Measurements from ENCODE around the gene RALGPS1.
A peak's percentile ranks its signal among the peaks of the same experiment; 100 is the strongest.

Gene RALGPS1

GRCh38 chr9:126971261-126971660 lies 56.7 kb downstream of the RALGPS1 start:
- DNase-seq (ENCODE audit: low spot score in 2 of 2) (no peak), ATAC-seq (replicated peaks; ENCODE audit: extremely low read depth, poor library complexity, severe bottlenecking) (no peak)
- Mint-ChIP-seq H3K9me3 (no peaks in the 10 kb centered on the region), H3K27ac (ENCODE audit: low read depth) (no peak overlapping the region), H3K4me1 (no peaks in the 10 kb centered on the region), H3K4me3 (no peak overlapping the region), H3K36me3 (ENCODE audit: insufficient read depth) (peaks cover 4% of the 10 kb centered on the region), H3K27me3 (no peaks in the 10 kb centered on the region)

- no peaks in the 10 kb centered on the region for H3K4me1 Mint-ChIP-seq
- DNase-seq (ENCODE audit: low spot score in 2 of 2) (no peak), ATAC-seq (replicated peaks; ENCODE audit: extremely low read depth, poor library complexity, severe bottlenecking) (no peak)
- no peaks in the 10 kb centered on the region for H3K27me3 Mint-ChIP-seq
- no peaks in the 10 kb centered on the region for H3K9me3 Mint-ChIP-seq
- H3K36me3 Mint-ChIP-seq (ENCODE audit: insufficient read depth), result peaks cover 1% of the 10 kb centered on the region
- no peak overlapping the region for H3K4me3 Mint-ChIP-seq
- no peak overlapping the region for H3K27ac Mint-ChIP-seq (ENCODE audit: low read depth)
Measured at GRCh38 chr9:126973651-126974529, 59.3 kb downstream of the RALGPS1 start.

GRCh38 chr9:126974594-126974993 lies 60.0 kb downstream of the RALGPS1 start:
- H3K4me1 Mint-ChIP-seq, result no peaks in the 10 kb centered on the region

GRCh38 chr9:126975327-126976220 lies 61.0 kb downstream of the RALGPS1 start:
- H3K27me3 Mint-ChIP-seq, result no peaks in the 10 kb centered on the region
- ATAC-seq (replicated peaks; ENCODE audit: extremely low read depth, poor library complexity, severe bottlenecking), result no peak

More at GRCh38 chr9:126974594-126974993, 60.0 kb downstream of the RALGPS1 start:
- H3K27ac Mint-ChIP-seq (ENCODE audit: low read depth), result no peak overlapping the region
- no peaks in the 10 kb centered on the region for H3K9me3 Mint-ChIP-seq
- peaks cover 1% of the 10 kb centered on the region for H3K36me3 Mint-ChIP-seq (ENCODE audit: insufficient read depth)
- no peak overlapping the region for H3K4me3 Mint-ChIP-seq
- no peak for ATAC-seq (replicated peaks; ENCODE audit: extremely low read depth, poor library complexity, severe bottlenecking)
- no peak for DNase-seq (ENCODE audit: low spot score in 2 of 2)
- H3K27me3 Mint-ChIP-seq, result no peaks in the 10 kb centered on the region

GRCh38 chr9:126979461-126979860 lies 64.9 kb downstream of the RALGPS1 start:
- Mint-ChIP-seq H3K27me3 (no peaks in the 10 kb centered on the region), H3K4me3 (no peak overlapping the region), H3K36me3 (ENCODE audit: insufficient read depth) (peaks cover 5% of the 10 kb centered on the region), H3K27ac (ENCODE audit: low read depth) (peak overlapping the region; percentile 10), H3K4me1 (peaks cover 37% of the 10 kb centered on the region), H3K9me3 (no peaks in the 10 kb centered on the region)
- no peak for DNase-seq (ENCODE audit: low spot score in 2 of 2)
- no peak for ATAC-seq (replicated peaks; ENCODE audit: extremely low read depth, poor library complexity, severe bottlenecking)

More at GRCh38 chr9:126975327-126976220, 61.0 kb downstream of the RALGPS1 start:
- Mint-ChIP-seq H3K9me3 (no peaks in the 10 kb centered on the region), H3K27ac (ENCODE audit: low read depth) (no peak overlapping the region), H3K4me3 (no peak overlapping the region), H3K36me3 (ENCODE audit: insufficient read depth) (peaks cover 1% of the 10 kb centered on the region), H3K4me1 (no peaks in the 10 kb centered on the region)
- DNase-seq (ENCODE audit: low spot score in 2 of 2), result no peak

- DNase-seq (ENCODE audit: low spot score in 2 of 2), result no peak
- Mint-ChIP-seq H3K4me3 (no peak overlapping the region), H3K9me3 (no peaks in the 10 kb centered on the region), H3K4me1 (peaks cover 44% of the 10 kb centered on the region), H3K27ac (ENCODE audit: low read depth) (no peak overlapping the region), H3K36me3 (ENCODE audit: insufficient read depth) (peaks cover 5% of the 10 kb centered on the region), H3K27me3 (no peaks in the 10 kb centered on the region)
- ATAC-seq (replicated peaks; ENCODE audit: extremely low read depth, poor library complexity, severe bottlenecking), result no peak
Measured at GRCh38 chr9:126980231-126980630, 65.6 kb downstream of the RALGPS1 start.

GRCh38 chr9:126981218-126981617 lies 66.6 kb downstream of the RALGPS1 start:
- Mint-ChIP-seq H3K4me1 (peaks cover 52% of the 10 kb centered on the region), H3K4me3 (no peak overlapping the region), H3K9me3 (no peaks in the 10 kb centered on the region), H3K27me3 (no peaks in the 10 kb centered on the region), H3K36me3 (ENCODE audit: insufficient read depth) (peaks cover 11% of the 10 kb centered on the region), H3K27ac (ENCODE audit: low read depth) (peak overlapping the region; percentile 87)
- ATAC-seq (replicated peaks; ENCODE audit: extremely low read depth, poor library complexity, severe bottlenecking) (no peak), DNase-seq (ENCODE audit: low spot score in 2 of 2) (no peak)

DNA sequence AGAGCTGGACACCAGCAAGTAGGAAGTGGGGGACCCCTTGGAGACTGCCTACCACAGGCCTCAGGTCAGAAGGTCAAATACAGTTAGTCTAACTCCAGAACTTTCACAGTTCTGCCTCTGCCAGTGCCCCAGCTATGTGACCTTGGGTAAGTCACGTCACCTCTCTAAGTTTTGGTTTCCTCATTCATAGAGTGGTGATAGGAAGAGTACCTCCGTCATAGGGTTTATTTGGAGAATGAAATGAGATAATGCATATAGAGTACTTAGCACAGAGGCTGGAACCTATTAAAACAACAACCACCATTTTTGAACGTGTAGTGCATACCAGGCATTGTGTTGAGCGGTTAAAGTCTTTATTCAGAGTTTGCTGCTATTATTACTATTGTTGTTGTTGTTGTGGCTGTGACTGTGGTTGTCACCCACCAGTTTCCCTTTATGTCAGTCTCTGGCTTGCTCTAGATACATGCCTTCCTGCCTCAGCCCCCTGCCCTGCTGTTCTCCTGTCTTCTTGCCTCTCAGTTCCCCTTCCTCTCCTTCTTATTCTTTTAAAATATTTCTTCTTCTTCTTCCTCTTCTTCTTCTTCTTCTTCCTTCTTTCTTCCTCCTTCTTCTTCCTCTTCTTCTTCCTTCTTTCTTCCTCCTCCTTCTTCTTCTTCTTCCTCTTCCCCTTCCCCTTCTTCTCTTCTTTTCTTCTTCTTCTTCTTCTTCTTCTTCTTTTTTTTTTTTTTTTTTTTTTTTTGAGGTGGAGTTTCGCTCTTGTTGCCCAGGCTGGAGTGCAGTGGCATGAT lies 67.8 kb downstream of the RALGPS1 start:
- H3K9me3 Mint-ChIP-seq, result no peaks in the 10 kb centered on the region
- H3K4me1 Mint-ChIP-seq, result peaks cover 64% of the 10 kb centered on the region
- ATAC-seq (replicated peaks; ENCODE audit: extremely low read depth, poor library complexity, severe bottlenecking) (peak; percentile 66), DNase-seq (ENCODE audit: low spot score in 2 of 2) (peak in 1 of 2 donors; percentile 53)
- peaks cover 11% of the 10 kb centered on the region for H3K36me3 Mint-ChIP-seq (ENCODE audit: insufficient read depth)
- H3K27me3 Mint-ChIP-seq, result no peaks in the 10 kb centered on the region
- H3K27ac Mint-ChIP-seq (ENCODE audit: low read depth), result peak overlapping the region; percentile 87
- peak overlapping the region; percentile 39 for H3K4me3 Mint-ChIP-seq

DNA sequence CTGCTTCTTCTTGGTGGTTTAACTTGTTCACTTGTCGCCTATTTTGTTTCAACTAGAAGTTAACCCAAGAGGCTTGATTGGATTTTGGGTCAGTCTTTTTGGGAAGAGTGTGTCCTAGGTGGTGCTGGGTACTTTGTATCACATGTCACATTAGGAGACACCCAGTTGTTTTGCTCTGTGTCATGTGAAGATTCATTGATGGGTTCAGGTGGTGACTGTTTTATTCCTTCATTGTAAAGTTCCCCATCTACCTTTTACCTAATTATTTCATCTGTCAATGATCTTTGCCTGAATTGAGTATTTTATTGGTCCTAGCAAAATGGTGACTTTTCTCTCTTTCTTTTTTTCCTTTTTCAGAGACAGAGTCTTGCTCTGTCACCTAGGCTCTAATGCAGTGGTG lies 69.2 kb downstream of the RALGPS1 start:
- H3K27me3 Mint-ChIP-seq, result peaks cover 2% of the 10 kb centered on the region
- peaks cover 12% of the 10 kb centered on the region for H3K36me3 Mint-ChIP-seq (ENCODE audit: insufficient read depth)
- ATAC-seq (replicated peaks; ENCODE audit: extremely low read depth, poor library complexity, severe bottlenecking), result no peak
- no peaks in the 10 kb centered on the region for H3K9me3 Mint-ChIP-seq
- peaks cover 78% of the 10 kb centered on the region for H3K4me1 Mint-ChIP-seq
- DNase-seq (ENCODE audit: low spot score in 2 of 2), result no peak
- no peak overlapping the region for H3K4me3 Mint-ChIP-seq
- no peak overlapping the region for H3K27ac Mint-ChIP-seq (ENCODE audit: low read depth)

DNA sequence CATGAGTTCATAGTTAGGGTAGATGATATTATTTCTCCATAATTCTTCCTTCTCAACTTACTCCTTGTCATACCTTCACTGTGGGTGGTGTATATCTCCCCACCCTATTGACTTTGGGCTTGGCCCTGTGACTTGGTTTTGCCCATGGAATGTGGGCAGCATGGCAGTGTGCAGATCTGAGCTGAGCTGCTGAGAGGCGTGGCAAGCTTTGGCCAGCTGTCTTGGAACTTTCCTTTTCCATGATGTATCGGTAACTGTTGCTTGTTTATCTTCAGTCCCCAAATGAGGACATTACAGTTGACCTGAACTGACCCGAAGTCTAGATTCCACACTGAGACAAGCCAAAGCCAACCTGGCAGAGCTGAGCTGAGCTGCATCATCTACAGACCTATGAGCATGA lies 70.4 kb downstream of the RALGPS1 start:
- Mint-ChIP-seq H3K4me3 (no peak overlapping the region), H3K27me3 (peaks cover 10% of the 10 kb centered on the region)

DNA sequence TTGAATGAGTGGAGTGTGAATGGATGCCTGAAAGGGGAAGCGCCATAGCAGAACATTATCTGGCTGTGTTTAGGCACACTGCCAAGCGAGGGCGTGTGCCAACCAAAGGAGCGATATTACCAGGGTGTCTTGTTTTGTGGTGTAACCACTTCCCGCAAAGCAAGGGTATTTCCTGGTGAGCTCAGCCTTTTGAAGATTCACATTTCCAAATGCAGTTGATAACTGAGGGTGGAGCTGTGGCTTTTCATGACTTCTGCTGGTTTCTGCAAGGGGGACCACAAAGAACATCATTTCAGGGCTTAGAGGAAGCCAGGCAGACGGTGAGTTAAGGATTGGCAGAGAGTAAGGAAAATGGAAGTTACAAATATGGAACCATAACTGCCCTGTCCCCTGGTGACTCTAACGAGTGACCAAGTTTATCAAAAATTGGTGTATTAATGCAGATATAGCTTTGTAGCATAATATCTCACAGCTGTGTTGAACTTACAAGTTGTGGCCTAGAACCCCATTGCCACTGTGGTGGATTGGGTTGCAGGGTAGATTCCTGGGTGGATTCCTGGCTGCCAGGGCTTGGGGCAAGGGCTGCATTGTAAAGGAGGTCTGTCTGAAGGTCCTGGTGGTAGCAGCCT lies 71.4 kb downstream of the RALGPS1 start:
- peak overlapping the region; percentile 62 for H3K4me3 Mint-ChIP-seq
- H3K9me3 Mint-ChIP-seq, result no peaks in the 10 kb centered on the region
- peaks cover 90% of the 10 kb centered on the region for H3K4me1 Mint-ChIP-seq
- peak; percentile 70 for ATAC-seq (replicated peaks; ENCODE audit: extremely low read depth, poor library complexity, severe bottlenecking)
- peak; percentile 65 to 90 for DNase-seq (ENCODE audit: low spot score in 2 of 2)
- H3K27ac Mint-ChIP-seq (ENCODE audit: low read depth), result peak overlapping the region; percentile 79
- H3K36me3 Mint-ChIP-seq (ENCODE audit: insufficient read depth), result peaks cover 15% of the 10 kb centered on the region
- peaks cover 18% of the 10 kb centered on the region for H3K27me3 Mint-ChIP-seq

More for the DNA sequence above, 70.4 kb downstream of the RALGPS1 start:
- DNase-seq (ENCODE audit: low spot score in 2 of 2) (no peak), ATAC-seq (replicated peaks; ENCODE audit: extremely low read depth, poor library complexity, severe bottlenecking) (no peak)
- no peaks in the 10 kb centered on the region for H3K9me3 Mint-ChIP-seq
- H3K27ac Mint-ChIP-seq (ENCODE audit: low read depth), result no peak overlapping the region
- H3K4me1 Mint-ChIP-seq, result peaks cover 85% of the 10 kb centered on the region
- H3K36me3 Mint-ChIP-seq (ENCODE audit: insufficient read depth), result peaks cover 12% of the 10 kb centered on the region

Data from central memory CD8-positive, alpha-beta T cell (primary cell).